ENCODE data around the gene CUL2.

GRCh38 chr10:35083242-35083641, 6.9 kb downstream of the CUL2 start:
- TF ChIP-seq CTCF (IDR thresholded peaks at IDR 0.05): no peak
- no peak for TF ChIP-seq POLR2A (IDR thresholded peaks at IDR 0.05)
